Uterus (tissue), 4 donors: ENCODE results near the gene NUCB2. TPM values are rescaled to one million over a fixed set of nuclear protein-coding genes. Genes with fewer than 3 reads are reported as not detected.
"Not testable (repeated sequence)": the region's sequence is repeated elsewhere in the genome, so short reads cannot be mapped to it uniquely, and the experiment has no call there.

Experiments used
- DNase-seq, 2 donors: peaks; one replicate each; pipeline ENCODE4 v3.0.0-alpha.2; 2019 to 2020
- H3K27ac ChIP-seq, 2 donors: fragments of 200-600 bp; sonication (generic); 1 replicate in 1 of 2; 2 replicates in 1 of 2; pipeline ENCODE4 v1.5.1; 2016 to 2018
- H3K27me3 ChIP-seq, 2 donors: fragments of 200-600 bp; sonication (generic); one replicate each; pipeline ENCODE4 v1.5.1; 2018 to 2019; ENCODE audit warnings: control low read depth in 1 of 2
- H3K36me3 ChIP-seq, 2 donors: fragments of 200-600 bp; sonication (generic); one replicate each; pipeline ENCODE4 v1.5.1; 2019; ENCODE audit warnings: control low read depth in 1 of 2
- H3K4me1 ChIP-seq, 2 donors: fragments of 200-600 bp; sonication (generic); one replicate each; pipeline ENCODE4 v1.5.1; 2018 to 2019; ENCODE audit warnings: control low read depth in 1 of 2
- H3K4me3 ChIP-seq, 2 donors: fragments of 200-600 bp; sonication (generic); 1 replicate in 1 of 2; 2 replicates in 1 of 2; pipeline ENCODE4 v1.5.1; 2018 to 2019; ENCODE audit warnings: mild to moderate bottlenecking in 1 of 2
- H3K9me3 ChIP-seq, 2 donors: fragments of 200-600 bp; sonication (generic); one replicate each; pipeline ENCODE4 v1.5.1; 2019; ENCODE audit warnings: control low read depth in 1 of 2
- POLR2A ChIP-seq, 2 donors: fragments of 450-650 bp; IDR thresholded peaks; one replicate each; pipeline ENCODE4 v1.6.1; 2016; ENCODE audit warnings: antibody characterized with exemption in 2 of 2, mild to moderate bottlenecking in 1 of 2, moderate library complexity in 1 of 2
- intact Hi-C: fragments of 100-400 bp; cut with DNase I; formaldehyde crosslinking; loops from one replicate; pipeline ENCODE4 v1.15.1; 2023; ENCODE audit warnings: low total_unique reads
- total RNA-seq, 4 donors: library from RNA; depleted of rRNA in 3 of 4; stranded (reverse); fragments of >200 nt in 3 of 4; gene quantifications; one replicate each; pipeline versions ENCODE4 v1.1.0 to v1.2.4, GENCODE V29; 2014 to 2023
- TF ChIP-seq, protein P1 (sequence below), 4 experiments: fragments of 200-600 bp in 2 of 4; fragments of 450-650 bp in 2 of 4; sonication (generic) in 2 of 4; IDR thresholded peaks; one replicate each; pipeline ENCODE4 v1.5.1; 2016 to 2019; ENCODE audit warnings: antibody characterized with exemption in 4 of 4, mild to moderate bottlenecking in 2 of 4, moderate library complexity in 1 of 4
- donor health status: DM: yes; HTN: yes; CAD: no.

NUCB2 gene
- 100 to 1,000 TPM in 1 of 4 donors, 10 to 100 TPM in 3; 22.0 to 132 (median 68.3) TPM for total RNA-seq

DNA sequence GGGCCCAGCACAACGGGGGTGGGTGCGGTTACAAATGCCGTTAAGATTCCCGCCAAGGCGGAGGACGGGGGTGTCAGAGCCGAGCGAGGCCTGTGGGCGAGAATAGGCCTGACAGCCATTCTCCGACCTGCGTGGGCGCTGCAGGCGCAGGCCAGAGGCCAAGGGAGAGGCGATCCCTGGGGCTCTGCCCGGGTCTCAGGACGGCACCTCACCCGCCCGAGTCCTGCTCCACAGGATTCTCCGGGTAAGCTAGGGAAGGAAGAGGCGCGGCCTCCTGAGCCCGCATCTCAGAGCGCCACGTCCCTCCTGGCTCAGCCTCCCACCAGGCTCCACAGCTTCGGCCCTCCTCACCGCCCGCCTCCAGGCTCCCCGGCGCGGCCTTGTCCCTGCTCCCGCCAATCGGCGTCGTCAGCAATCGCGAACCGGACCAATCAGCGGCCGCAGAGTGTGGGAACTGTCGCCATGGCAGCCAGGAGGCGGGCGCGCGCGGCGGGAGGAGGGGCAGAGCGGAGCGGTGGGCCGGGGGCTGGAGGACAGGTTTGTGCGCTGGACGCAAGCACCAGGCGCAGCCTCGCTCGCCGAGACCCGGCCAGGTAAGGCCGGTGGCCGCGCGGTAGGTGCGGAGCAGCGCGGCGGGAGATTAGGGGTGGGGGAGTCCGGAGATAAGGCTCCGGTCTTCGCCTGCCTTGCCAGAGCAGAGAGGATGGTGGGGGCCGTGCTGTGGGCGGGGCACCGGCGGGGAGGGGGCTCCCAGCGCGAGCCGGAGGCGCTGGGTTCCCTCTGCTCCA is at the start of gene NUCB2:
Gene NUCB2 (plus strand): TSS at position 504 of the 788 bp plus-strand sequence. CDS start 18,585 bp downstream, outside the sequence.
- H3K27me3 ChIP-seq = no peaks in the 10 kb centered on the region
- intact Hi-C loops = no loop called here
- no peaks in the 10 kb centered on the region for H3K9me3 ChIP-seq
- TF ChIP-seq POLR2A (IDR thresholded peaks at IDR 0.05) = peak; percentile 85 to 93
- TF ChIP-seq, protein P1, sequence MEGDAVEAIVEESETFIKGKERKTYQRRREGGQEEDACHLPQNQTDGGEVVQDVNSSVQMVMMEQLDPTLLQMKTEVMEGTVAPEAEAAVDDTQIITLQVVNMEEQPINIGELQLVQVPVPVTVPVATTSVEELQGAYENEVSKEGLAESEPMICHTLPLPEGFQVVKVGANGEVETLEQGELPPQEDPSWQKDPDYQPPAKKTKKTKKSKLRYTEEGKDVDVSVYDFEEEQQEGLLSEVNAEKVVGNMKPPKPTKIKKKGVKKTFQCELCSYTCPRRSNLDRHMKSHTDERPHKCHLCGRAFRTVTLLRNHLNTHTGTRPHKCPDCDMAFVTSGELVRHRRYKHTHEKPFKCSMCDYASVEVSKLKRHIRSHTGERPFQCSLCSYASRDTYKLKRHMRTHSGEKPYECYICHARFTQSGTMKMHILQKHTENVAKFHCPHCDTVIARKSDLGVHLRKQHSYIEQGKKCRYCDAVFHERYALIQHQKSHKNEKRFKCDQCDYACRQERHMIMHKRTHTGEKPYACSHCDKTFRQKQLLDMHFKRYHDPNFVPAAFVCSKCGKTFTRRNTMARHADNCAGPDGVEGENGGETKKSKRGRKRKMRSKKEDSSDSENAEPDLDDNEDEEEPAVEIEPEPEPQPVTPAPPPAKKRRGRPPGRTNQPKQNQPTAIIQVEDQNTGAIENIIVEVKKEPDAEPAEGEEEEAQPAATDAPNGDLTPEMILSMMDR (IDR thresholded peaks at IDR 0.05) = peak in 2 of 4 experiments; percentile 8 to 11
- peak within 1 kb of the TSS; percentile 87 to 90 for H3K27ac ChIP-seq
- H3K4me3 ChIP-seq = peak within 1 kb of the TSS; percentile 64 to 92
- no peaks in the 10 kb centered on the region for H3K36me3 ChIP-seq
- no peaks in the 10 kb centered on the region for H3K4me1 ChIP-seq
- peak; percentile 96 to 97 for DNase-seq

DNA sequence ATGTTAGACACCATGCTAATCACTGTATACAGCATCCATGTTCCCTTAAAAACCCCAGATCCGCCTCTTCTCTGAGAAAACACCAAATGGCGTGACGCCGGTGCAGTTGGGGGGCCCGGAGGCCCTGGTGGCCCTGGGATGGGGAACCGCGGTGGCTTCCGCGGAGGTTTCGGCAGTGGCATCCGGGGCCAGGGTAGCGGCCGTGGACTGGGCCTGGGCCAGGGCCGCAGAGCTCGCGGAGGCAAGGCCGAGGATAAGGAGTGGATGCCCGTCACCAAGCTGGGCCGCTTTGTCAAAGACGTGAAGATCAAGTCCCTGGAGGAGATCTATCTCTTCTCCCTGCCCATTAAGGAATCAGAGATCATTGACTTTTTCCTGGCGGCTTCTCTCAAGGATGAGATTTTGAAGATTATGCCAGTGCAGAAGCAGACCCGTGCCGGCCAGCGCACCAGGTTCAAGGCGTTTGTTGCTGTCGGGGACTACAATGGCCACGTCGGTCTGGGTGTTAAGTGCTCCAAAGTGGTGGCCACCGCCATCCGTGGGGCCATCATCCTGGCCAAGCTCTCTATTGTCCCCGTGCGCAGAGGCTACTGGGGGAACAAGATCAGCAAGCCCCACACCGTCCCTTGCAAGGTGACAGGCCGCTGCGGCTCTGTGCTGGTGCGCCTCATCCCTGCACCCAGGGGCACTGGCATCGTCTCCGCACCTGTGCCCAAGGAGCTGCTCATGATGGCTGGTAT is 48.2 kb upstream of the NUCB2 start:
- H3K27ac ChIP-seq, H3K4me3 ChIP-seq, H3K36me3 ChIP-seq, H3K27me3 ChIP-seq, H3K4me1 ChIP-seq, intact Hi-C loops, DNase-seq, H3K9me3 ChIP-seq: not testable (repeated sequence)

DNA sequence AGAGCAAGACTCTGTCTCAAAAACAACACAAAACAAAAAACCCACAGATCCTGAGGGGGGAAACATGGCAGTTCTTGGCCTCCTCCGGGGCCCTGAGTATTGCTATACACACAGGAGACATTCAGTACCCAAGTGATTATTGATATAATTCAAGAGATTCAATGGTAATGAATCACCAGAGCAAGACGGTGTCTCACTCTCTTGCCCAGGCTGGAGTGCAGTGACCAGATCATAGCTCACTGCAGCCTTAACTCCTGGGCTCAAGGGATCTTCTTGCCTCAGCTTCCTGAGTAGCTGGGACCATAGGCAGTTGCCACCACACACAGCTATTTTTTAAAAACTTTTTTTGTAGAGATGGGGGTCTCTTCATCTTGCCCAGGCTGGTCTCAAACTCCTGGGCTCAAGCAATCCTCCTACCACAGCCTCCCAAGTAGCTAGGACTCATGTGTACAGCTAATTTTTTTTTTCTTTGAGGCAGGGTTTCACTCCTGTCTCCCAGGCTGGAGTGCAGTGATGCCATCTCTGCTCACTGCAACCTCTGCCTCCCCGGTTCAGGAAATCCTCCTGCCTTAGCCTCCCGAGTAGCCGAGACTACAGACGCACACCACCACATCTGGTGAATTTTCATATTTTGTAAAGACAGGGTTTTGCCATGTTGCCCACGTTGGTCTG is 46.9 kb upstream of the NUCB2 start:
- no peak for DNase-seq
- TF ChIP-seq, protein P1 (IDR thresholded peaks at IDR 0.05) = no peak
- no peak for TF ChIP-seq POLR2A (IDR thresholded peaks at IDR 0.05)
- Histone ChIP-seq H3K4me1 (no peaks in the 10 kb centered on the region), H3K27me3 (no peaks in the 10 kb centered on the region), H3K9me3 (no peaks in the 10 kb centered on the region), H3K4me3 (no peak overlapping the region), H3K36me3 (no peaks in the 10 kb centered on the region), H3K27ac (no peak overlapping the region)
- intact Hi-C loops = no loop called here

DNA sequence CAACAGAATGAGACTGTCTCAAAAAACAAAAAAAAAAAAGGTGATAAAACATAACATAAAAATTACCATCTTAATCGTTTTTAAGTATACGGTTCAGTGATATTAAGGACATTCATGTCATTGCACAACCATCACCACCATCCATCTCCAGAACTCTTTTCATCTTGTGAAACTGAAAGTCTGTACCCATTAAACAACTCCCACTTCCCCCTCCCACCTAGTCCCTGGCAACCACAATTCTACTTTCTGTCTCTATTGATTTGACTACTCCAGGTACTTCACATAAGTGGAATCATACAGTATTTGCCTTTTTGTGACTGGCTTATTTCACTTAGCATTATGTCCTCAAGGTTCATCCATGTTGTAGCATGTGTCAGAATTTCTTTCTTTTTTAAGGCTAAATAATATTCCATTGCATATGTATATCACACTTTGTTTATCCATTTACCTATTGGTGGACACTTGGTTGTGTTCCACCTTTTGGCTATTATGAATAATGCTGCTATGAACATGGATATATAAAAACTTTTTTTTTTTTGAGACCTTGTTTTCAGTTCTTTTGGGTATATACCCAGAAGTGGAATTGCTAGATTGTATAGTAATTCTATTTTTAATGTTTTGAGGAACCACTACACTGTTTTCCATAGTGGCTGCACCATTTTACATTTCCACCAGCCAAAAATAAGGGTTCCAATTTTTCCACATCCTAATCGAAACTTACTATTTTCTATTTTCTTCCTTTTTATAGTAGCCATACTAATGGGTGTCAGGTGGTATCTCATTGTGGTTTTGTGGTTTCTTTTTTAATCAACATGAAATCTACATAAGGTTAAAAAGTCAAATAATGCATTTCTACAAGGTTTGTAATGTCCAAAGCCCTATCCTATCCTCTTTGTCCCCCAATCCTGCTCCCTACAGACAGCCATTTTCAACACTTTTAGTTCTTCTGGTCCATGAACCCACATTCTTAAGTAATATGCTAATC is 45.4 kb upstream of the NUCB2 start:
- H3K36me3 ChIP-seq = no peaks in the 10 kb centered on the region
- intact Hi-C loops = no loop called here

More for the DNA sequence above, 45.4 kb upstream of the NUCB2 start:
- Histone ChIP-seq H3K4me3 (no peak overlapping the region), H3K4me1 (no peaks in the 10 kb centered on the region), H3K27ac (no peak overlapping the region), H3K27me3 (no peaks in the 10 kb centered on the region), H3K9me3 (no peaks in the 10 kb centered on the region)
- DNase-seq = no peak
- no peak for TF ChIP-seq POLR2A (IDR thresholded peaks at IDR 0.05)
- TF ChIP-seq, protein P1 (IDR thresholded peaks at IDR 0.05) = no peak
